SK-N-SH (cell line): ENCODE data around the gene CFAP251.

Experiments used
- EP300 ChIP-seq, 2 experiments: IDR thresholded peaks; 2 replicates each; pipeline versions ENCODE4 v1.4.0 to v1.6.1; 2012; ENCODE audit warnings: borderline replicate concordance in 1 of 2, low read depth in 1 of 2, low read length in 1 of 2
- JUND ChIP-seq: IDR thresholded peaks from 2 replicates; pipeline ENCODE4 v1.4.0; 2012
- RAD21 ChIP-seq: IDR thresholded peaks from 2 replicates; pipeline ENCODE4 v1.6.1; 2012; ENCODE audit warnings: mild to moderate bottlenecking, low read length
- RFX5 ChIP-seq: IDR thresholded peaks from 2 replicates; pipeline ENCODE4 v1.6.1; 2012; ENCODE audit warnings: mild to moderate bottlenecking, improper control_type of control experiment, low read length
- TF ChIP-seq, protein P1 (sequence below): IDR thresholded peaks from 2 replicates; pipeline ENCODE4 v1.4.0; 2012; ENCODE audit warnings: low read depth, borderline replicate concordance

DNA sequence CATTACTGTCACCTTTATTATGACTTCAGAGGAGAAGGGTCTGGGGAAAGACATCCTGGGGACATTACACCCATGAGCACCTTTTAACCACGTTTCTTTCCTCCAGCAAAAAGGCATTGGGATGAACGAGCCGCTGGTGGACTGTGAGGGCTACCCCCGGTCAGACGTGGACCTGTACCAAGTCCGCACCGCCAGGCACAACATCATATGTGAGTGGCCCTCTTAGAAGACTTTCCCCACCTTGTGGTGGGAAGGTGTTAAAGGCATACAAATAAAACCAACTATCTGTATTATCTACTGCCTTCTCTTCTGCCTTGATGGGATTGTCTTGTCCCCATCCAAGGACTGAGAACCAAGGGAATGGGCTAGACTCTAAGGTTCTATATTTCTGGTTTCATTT is 23.8 kb upstream of the CFAP251 start:
- TF ChIP-seq EP300 (IDR thresholded peaks at IDR 0.05; ENCODE audit: borderline replicate concordance in 1 of 2, low read depth in 1 of 2, low read length in 1 of 2), result no peak
- TF ChIP-seq JUND, result no peak
- TF ChIP-seq, protein P1, sequence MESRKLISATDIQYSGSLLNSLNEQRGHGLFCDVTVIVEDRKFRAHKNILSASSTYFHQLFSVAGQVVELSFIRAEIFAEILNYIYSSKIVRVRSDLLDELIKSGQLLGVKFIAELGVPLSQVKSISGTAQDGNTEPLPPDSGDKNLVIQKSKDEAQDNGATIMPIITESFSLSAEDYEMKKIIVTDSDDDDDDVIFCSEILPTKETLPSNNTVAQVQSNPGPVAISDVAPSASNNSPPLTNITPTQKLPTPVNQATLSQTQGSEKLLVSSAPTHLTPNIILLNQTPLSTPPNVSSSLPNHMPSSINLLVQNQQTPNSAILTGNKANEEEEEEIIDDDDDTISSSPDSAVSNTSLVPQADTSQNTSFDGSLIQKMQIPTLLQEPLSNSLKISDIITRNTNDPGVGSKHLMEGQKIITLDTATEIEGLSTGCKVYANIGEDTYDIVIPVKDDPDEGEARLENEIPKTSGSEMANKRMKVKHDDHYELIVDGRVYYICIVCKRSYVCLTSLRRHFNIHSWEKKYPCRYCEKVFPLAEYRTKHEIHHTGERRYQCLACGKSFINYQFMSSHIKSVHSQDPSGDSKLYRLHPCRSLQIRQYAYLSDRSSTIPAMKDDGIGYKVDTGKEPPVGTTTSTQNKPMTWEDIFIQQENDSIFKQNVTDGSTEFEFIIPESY, result no peak
- TF ChIP-seq RFX5, result no peak
- peak; percentile 40 for TF ChIP-seq RAD21
